Transverse colon (tissue), 4 donors: Measurements from ENCODE around the gene TICAM2. TPM values are rescaled to one million over a fixed set of nuclear protein-coding genes. Genes with fewer than 3 reads are reported as not detected.

Source experiments
- DNase-seq: peaks from one replicate; pipeline ENCODE4 v3.0.0-alpha.2; 2019
- H3K27ac ChIP-seq, 4 donors: fragments of 200-600 bp; sonication (generic); 2 replicates each; pipeline ENCODE4 v1.5.1; 2016 to 2018; ENCODE audit warnings: inconsistent platforms in 4 of 4
- H3K27me3 ChIP-seq: fragments of 200-600 bp; sonication (generic); 2 replicates; pipeline ENCODE4 v1.5.1; 2017; ENCODE audit warnings: inconsistent platforms
- H3K36me3 ChIP-seq, 4 donors: fragments of 200-600 bp; sonication (generic); 2 replicates each; pipeline ENCODE4 v1.5.1; 2017 to 2019; ENCODE audit warnings: inconsistent platforms in 4 of 4
- H3K4me1 ChIP-seq, 4 donors: fragments of 200-600 bp; sonication (generic); 2 replicates each; pipeline ENCODE4 v1.5.1; 2017 to 2020; ENCODE audit warnings: inconsistent platforms in 4 of 4
- H3K4me3 ChIP-seq, 4 donors: fragments of 200-600 bp; sonication (generic); 1 replicate in 1 of 4; 2 replicates in 3 of 4; pipeline versions ENCODE4 v1.5.1 to v1.6.1; 2017 to 2019; ENCODE audit warnings: inconsistent platforms in 4 of 4
- H3K9me3 ChIP-seq, 2 donors: fragments of 200-600 bp; sonication (generic); 2 replicates each; pipeline ENCODE4 v1.5.1; 2017 to 2019; ENCODE audit warnings: inconsistent platforms in 2 of 2
- CTCF ChIP-seq, 5 experiments: fragments of 200-600 bp in 3 of 5; fragments of 450-650 bp in 2 of 5; sonication (generic) in 3 of 5; IDR thresholded peaks; 1 replicate in 2 of 5; 2 replicates in 3 of 5; pipeline ENCODE4 v1.5.1; 2016 to 2017; ENCODE audit warnings: antibody characterized with exemption in 5 of 5, inconsistent platforms in 3 of 5, mild to moderate bottlenecking in 2 of 5, moderate library complexity in 1 of 5
- EP300 ChIP-seq: sonication (generic); formaldehyde crosslinking; IDR thresholded peaks from one replicate; pipeline ENCODE4 v1.6.1; 2017; ENCODE audit warnings: antibody characterized with exemption, low read depth
- POLR2A ChIP-seq: fragments of 450-650 bp; IDR thresholded peaks from one replicate; pipeline ENCODE4 v1.6.1; 2016; ENCODE audit warnings: antibody characterized with exemption, mild to moderate bottlenecking, moderate library complexity
- POLR2AphosphoS5 ChIP-seq, 3 donors: sonication (generic); formaldehyde crosslinking; IDR thresholded peaks; one replicate each; pipeline ENCODE4 v1.6.1; 2016; ENCODE audit warnings: antibody characterized with exemption in 3 of 3
- WGBS, 2 donors: methylation state at CpG; one replicate each; pipeline ENCODE4 v1.1.5; 2018; ENCODE audit warnings: low coverage in 1 of 2; 5-methylcytosine and 5-hydroxymethylcytosine counted together
- in situ Hi-C, 4 donors: fragments of 200-750 bp; cut with MboI; loops; one replicate each; pipeline versions ENCODE4 v1.15.0 to v1.15.1; 2017; ENCODE audit warnings: low sequenced_read_pairs in 3 of 4, low pct_ligation_motif_present in 1 of 4, low pct_unique_long_range_greater_than_20kb in 1 of 4
- intact Hi-C: fragments of 100-400 bp; cut with DNase I; formaldehyde crosslinking; loops from one replicate; pipeline ENCODE4 v1.15.1; 2023; ENCODE audit warnings: low total_unique reads
- total RNA-seq, 4 donors: library from RNA; depleted of rRNA; stranded (reverse); fragments of >200 nt; gene quantifications; one replicate each; pipeline ENCODE4 v1.1.0, GENCODE V29; 2016

TICAM2 gene
- total RNA-seq, 4 donors from 2014 or later: 0.68 to 1.1 TPM; not detected in 2

GRCh38 chr5:115607935-115608334, 5.7 kb upstream of the TICAM2 start:
- H3K36me3 ChIP-seq: peaks cover 0 to 13% (median 0%) of the 10 kb centered on the region in 4 donors
- no peak for DNase-seq
- H3K27me3 ChIP-seq: no peaks in the 10 kb centered on the region
- 84 to 100% methylated on average over 1 to 2 of the region's 2 CpGs for WGBS, 2 donors
- in situ Hi-C loops: no loop called here
- H3K9me3 ChIP-seq: no peaks in the 10 kb centered on the region
- no peak overlapping the region for H3K4me3 ChIP-seq
- H3K4me1 ChIP-seq: peaks cover under 1 to 18% (median 4%) of the 10 kb centered on the region in 4 donors
- intact Hi-C loops: no loop called here
- TF ChIP-seq CTCF (IDR thresholded peaks at IDR 0.05) (no peak), EP300 (no peak), POLR2A (no peak), POLR2AphosphoS5 (IDR thresholded peaks at IDR 0.05) (no peak)
- H3K27ac ChIP-seq: peak overlapping the region in 1 of 4 donors; percentile 3

GRCh38 chr5:115605436-115605835, 3.2 kb upstream of the TICAM2 start:
- H3K4me1 ChIP-seq: peaks cover 3 to 33% (median 19%) of the 10 kb centered on the region in 4 donors
- intact Hi-C loops: no loop called here
- no peak for TF ChIP-seq POLR2AphosphoS5 (IDR thresholded peaks at IDR 0.05)
- no peak for TF ChIP-seq POLR2A
- no peak for TF ChIP-seq EP300
- TF ChIP-seq CTCF (IDR thresholded peaks at IDR 0.05): no peak

GRCh38 chr5:115602591-115603125, 379 bp upstream of the TICAM2 start:
- WGBS, 2 donors: 46 to 100% methylated on average over 1 to 11 of the region's 11 CpGs
- H3K27me3 ChIP-seq: no peaks in the 10 kb centered on the region
- no peaks in the 10 kb centered on the region for H3K36me3 ChIP-seq
- DNase-seq: no peak
- no peaks in the 10 kb centered on the region for H3K9me3 ChIP-seq
- H3K27ac ChIP-seq: peak overlapping the region; percentile 90 to 95 (median 94)
- TF ChIP-seq POLR2AphosphoS5 (IDR thresholded peaks at IDR 0.05): no peak
- no peak for TF ChIP-seq POLR2A
- TF ChIP-seq CTCF (IDR thresholded peaks at IDR 0.05): no peak
- TF ChIP-seq EP300: no peak
- H3K4me3 ChIP-seq: peak overlapping the region in 3 of 4 donors; percentile 85 to 99 (median 94)
- intact Hi-C loops (no loop called here), in situ Hi-C loops (no loop called here)
- H3K4me1 ChIP-seq: peaks cover 3 to 35% (median 23%) of the 10 kb centered on the region in 4 donors

More at GRCh38 chr5:115605436-115605835, 3.2 kb upstream of the TICAM2 start:
- Histone ChIP-seq H3K27ac (no peak overlapping the region), H3K27me3 (no peaks in the 10 kb centered on the region), H3K36me3 (peaks cover 0 to 6% (median 0%) of the 10 kb centered on the region in 4 donors), H3K9me3 (no peaks in the 10 kb centered on the region), H3K4me3 (no peak overlapping the region)
- 92 to 97% methylated on average over 3 of the region's 3 CpGs for WGBS, 2 donors
- in situ Hi-C loops: no loop called here
- DNase-seq: no peak

GRCh38 chr5:115600766-115601165, 1.5 kb downstream of the TICAM2 start:
- H3K27me3 ChIP-seq: no peaks in the 10 kb centered on the region
- peak overlapping the region in 1 of 4 donors; percentile 94 for H3K4me3 ChIP-seq
- TF ChIP-seq CTCF (IDR thresholded peaks at IDR 0.05): no peak
- no peak for TF ChIP-seq POLR2AphosphoS5 (IDR thresholded peaks at IDR 0.05)
- TF ChIP-seq EP300: no peak
- no peak for TF ChIP-seq POLR2A
- H3K4me1 ChIP-seq: peaks cover 3 to 32% (median 23%) of the 10 kb centered on the region in 4 donors
- no peaks in the 10 kb centered on the region for H3K9me3 ChIP-seq
- in situ Hi-C loops (no loop called here), intact Hi-C loops (no loop called here)
- DNase-seq: no peak
- WGBS, 2 donors: 64 to 66% methylated on average over 3 of the region's 3 CpGs
- H3K27ac ChIP-seq: no peak overlapping the region
- no peaks in the 10 kb centered on the region for H3K36me3 ChIP-seq
